HG03039 (cell line): ENCODE results near the gene MAB21L4.

Source experiments
- ATAC-seq: cut with Tn5 transposase; IDR thresholded peaks from one replicate; pipeline ENCODE4 v1.9.1; 2021; ENCODE audit warnings: mild to moderate bottlenecking, moderate library complexity; ENCODE audit not compliant: unreplicated experiment

The MAB21L4 gene

GRCh38 chr2:240884745-240885144 is 11.2 kb downstream of the MAB21L4 start:
- no peak for ATAC-seq

GRCh38 chr2:240884221-240884620 is 11.7 kb downstream of the MAB21L4 start:
- no peak for ATAC-seq

GRCh38 chr2:240881913-240882312 is 14.0 kb downstream of the MAB21L4 start:
- no peak for ATAC-seq

- ATAC-seq, result no peak
These were observed 16.9 kb downstream of the MAB21L4 start for GRCh38 chr2:240879105-240879504.

GRCh38 chr2:240878341-240878936 is 17.5 kb downstream of the MAB21L4 start:
- ATAC-seq, result no peak

- ATAC-seq, result no peak
These were observed 18.3 kb downstream of the MAB21L4 start for GRCh38 chr2:240877460-240878340.

GRCh38 chr2:240876475-240877251 is 19.3 kb downstream of the MAB21L4 start:
- ATAC-seq, result no peak

GRCh38 chr2:240876035-240876474 is 19.9 kb downstream of the MAB21L4 start:
- ATAC-seq, result no peak

- ATAC-seq, result no peak
These were observed 20.5 kb downstream of the MAB21L4 start for GRCh38 chr2:240875228-240876034.

- ATAC-seq, result no peak
These were observed 21.2 kb downstream of the MAB21L4 start for GRCh38 chr2:240874715-240875227.

- ATAC-seq, result no peak
These were observed 21.9 kb downstream of the MAB21L4 start for GRCh38 chr2:240873805-240874714.

- ATAC-seq, result no peak
These were observed 22.7 kb downstream of the MAB21L4 start for GRCh38 chr2:240873098-240873788.

- ATAC-seq, result no peak
These were observed 23.4 kb downstream of the MAB21L4 start for GRCh38 chr2:240872317-240873097.

GRCh38 chr2:240871071-240871958 is 24.6 kb downstream of the MAB21L4 start:
- no peak for ATAC-seq

GRCh38 chr2:240869956-240870875 is 25.7 kb downstream of the MAB21L4 start:
- ATAC-seq, result no peak
